Liver (tissue), 9 donors: ENCODE results near the gene PAPOLB. TPM values are rescaled to one million over a fixed set of nuclear protein-coding genes. Genes with fewer than 3 reads are reported as not detected.

Experiments used
- DNase-seq: peaks from one replicate; pipeline ENCODE4 v3.0.0-alpha.2; 2017; ENCODE audit warnings: low spot score
- H3K27ac ChIP-seq, 2 donors: one replicate each; pipeline ENCODE4 v1.7.0; 2013; ENCODE audit warnings: inconsistent platforms in 2 of 2, low read length in 2 of 2, control low read depth in 1 of 2, low read depth in 1 of 2, mild to moderate bottlenecking in 1 of 2
- H3K27me3 ChIP-seq, 4 donors: one replicate each; pipeline versions ENCODE4 v1.6.1 to v1.7.0; 2013; ENCODE audit warnings: low read length in 3 of 4, inconsistent platforms in 1 of 4, mild to moderate bottlenecking in 1 of 4, moderate library complexity in 1 of 4; ENCODE audit not compliant: control insufficient read depth in 4 of 4, insufficient read depth in 4 of 4
- H3K36me3 ChIP-seq, 4 donors: one replicate each; pipeline versions ENCODE4 v1.6.1 to v1.7.0; 2013; ENCODE audit warnings: low read length in 3 of 4, mild to moderate bottlenecking in 3 of 4, low read depth in 1 of 4, moderate library complexity in 1 of 4; ENCODE audit not compliant: control insufficient read depth in 4 of 4, insufficient read depth in 3 of 4
- H3K4me1 ChIP-seq, 4 donors: one replicate each; pipeline versions ENCODE4 v1.6.1 to v1.7.0; 2013; ENCODE audit warnings: low read length in 3 of 4, mild to moderate bottlenecking in 3 of 4, moderate library complexity in 1 of 4; ENCODE audit not compliant: control insufficient read depth in 4 of 4, insufficient read depth in 4 of 4
- H3K4me3 ChIP-seq, 3 donors: one replicate each; pipeline versions ENCODE4 v1.6.1 to v1.7.0; 2013; ENCODE audit warnings: low read length in 3 of 3, control low read depth in 1 of 3, low read depth in 1 of 3, mild to moderate bottlenecking in 1 of 3
- H3K9ac ChIP-seq, 2 donors: one replicate each; pipeline ENCODE4 v1.7.0; 2013; ENCODE audit warnings: low read length in 2 of 2, mild to moderate bottlenecking in 2 of 2, moderate library complexity in 2 of 2, control low read depth in 1 of 2, low read depth in 1 of 2
- H3K9me3 ChIP-seq, 4 donors: one replicate each; pipeline versions ENCODE4 v1.6.1 to v1.7.0; 2013; ENCODE audit warnings: low read length in 3 of 4; ENCODE audit not compliant: control insufficient read depth in 4 of 4
- ATF3 ChIP-seq: IDR thresholded peaks from 2 replicates; pipeline ENCODE4 v1.6.1; 2016; ENCODE audit warnings: antibody characterized with exemption
- EGR1 ChIP-seq, 2 donors: IDR thresholded peaks; 2 replicates each; pipeline ENCODE4 v1.6.1; 2016 to 2018; ENCODE audit warnings: antibody characterized with exemption in 2 of 2, low read depth in 2 of 2
- FOXA1 ChIP-seq: IDR thresholded peaks from 2 replicates; pipeline ENCODE4 v1.6.1; 2016; ENCODE audit warnings: antibody characterized with exemption
- FOXA2 ChIP-seq: IDR thresholded peaks from 2 replicates; pipeline ENCODE4 v1.6.1; 2016; ENCODE audit warnings: antibody characterized with exemption
- GABPA ChIP-seq, 2 donors: IDR thresholded peaks in 1 of 2; conservative IDR thresholded peaks in 1 of 2; 2 replicates each; pipeline ENCODE4 v1.6.1; 2016; ENCODE audit warnings: antibody characterized with exemption in 2 of 2, mild to moderate bottlenecking in 1 of 2, moderate library complexity in 1 of 2
- HNF4A ChIP-seq, 2 donors: conservative IDR thresholded peaks; 2 replicates each; pipeline ENCODE4 v1.6.1; 2016; ENCODE audit warnings: antibody characterized with exemption in 2 of 2, mild to moderate bottlenecking in 2 of 2
- HNF4G ChIP-seq: IDR thresholded peaks from 2 replicates; pipeline ENCODE4 v1.6.1; 2016; ENCODE audit warnings: antibody characterized with exemption
- JUND ChIP-seq, 2 donors: IDR thresholded peaks; 2 replicates each; pipeline ENCODE4 v1.6.1; 2016; ENCODE audit warnings: antibody characterized with exemption in 2 of 2
- NR2F2 ChIP-seq: IDR thresholded peaks from 2 replicates; pipeline ENCODE4 v1.6.1; 2016; ENCODE audit warnings: antibody characterized with exemption
- RAD21 ChIP-seq, 2 donors: IDR thresholded peaks; 2 replicates each; pipeline ENCODE4 v1.6.1; 2016; ENCODE audit warnings: antibody characterized with exemption in 2 of 2, mild to moderate bottlenecking in 2 of 2
- REST ChIP-seq: IDR thresholded peaks from 2 replicates; pipeline ENCODE4 v1.6.1; 2016; ENCODE audit warnings: antibody characterized with exemption, mild to moderate bottlenecking
- RXRA ChIP-seq, 2 donors: IDR thresholded peaks; 2 replicates each; pipeline ENCODE4 v1.6.1; 2017 to 2018; ENCODE audit warnings: antibody characterized with exemption in 2 of 2, mild to moderate bottlenecking in 1 of 2
- SP1 ChIP-seq: IDR thresholded peaks from 2 replicates; pipeline ENCODE4 v1.6.1; 2018; ENCODE audit warnings: antibody characterized with exemption, mild to moderate bottlenecking
- TAF1 ChIP-seq: conservative IDR thresholded peaks from 2 replicates; pipeline ENCODE4 v1.6.1; 2016; ENCODE audit warnings: antibody characterized with exemption, mild to moderate bottlenecking
- YY1 ChIP-seq: IDR thresholded peaks from 2 replicates; pipeline ENCODE4 v1.6.1; 2016; ENCODE audit warnings: antibody characterized with exemption, mild to moderate bottlenecking
- WGBS: extraction: QIAGEN DNeasy Blood & Tissue Kit; methylation state at CpG from one replicate; pipeline ENCODE4 v1.1.7; 2013; 5-methylcytosine and 5-hydroxymethylcytosine counted together
- polyA plus RNA-seq, 2 donors: library from polyadenylated mRNA; stranded (reverse) in 1 of 2; unstranded in 1 of 2; fragments of 200-250 nt in 1 of 2; fragments of >200 nt in 1 of 2; fragmentation: Nextera tagmentation in 1 of 2; extraction: Ambion mirVana in 1 of 2; gene quantifications; one replicate each; pipeline versions ENCODE4 v1.2.1 to v1.2.3, GENCODE V29; 2013 to 2015
- total RNA-seq, 2 donors: library from RNA; depleted of rRNA; stranded (reverse); fragments of >200 nt; gene quantifications; one replicate each; pipeline ENCODE4 v1.2.3, GENCODE V29; 2014
- TF ChIP-seq, protein P1 (sequence below): fragments of 150-350 bp; IDR thresholded peaks from 2 replicates; pipeline ENCODE4 v1.5.1; 2017; ENCODE audit warnings: improper control_type of control experiment, low read depth, low read length; ENCODE audit not compliant: missing input control
- TF ChIP-seq, protein P2 (sequence below): IDR thresholded peaks from 2 replicates; pipeline ENCODE4 v1.6.1; 2016; ENCODE audit warnings: antibody characterized with exemption
- TF ChIP-seq, protein P3 (sequence below): IDR thresholded peaks from 2 replicates; pipeline ENCODE4 v1.6.1; 2016; ENCODE audit warnings: antibody characterized with exemption
- donor health status: healthy.
- donor health status: healthy.
- donor health status: healthy.
- donor health status: healthy.
- donor health status: healthy.

Gene PAPOLB
- total and polyA plus RNA-seq, 4 donors, result 0.05 to 0.08 TPM; not detected in 2

DNA sequence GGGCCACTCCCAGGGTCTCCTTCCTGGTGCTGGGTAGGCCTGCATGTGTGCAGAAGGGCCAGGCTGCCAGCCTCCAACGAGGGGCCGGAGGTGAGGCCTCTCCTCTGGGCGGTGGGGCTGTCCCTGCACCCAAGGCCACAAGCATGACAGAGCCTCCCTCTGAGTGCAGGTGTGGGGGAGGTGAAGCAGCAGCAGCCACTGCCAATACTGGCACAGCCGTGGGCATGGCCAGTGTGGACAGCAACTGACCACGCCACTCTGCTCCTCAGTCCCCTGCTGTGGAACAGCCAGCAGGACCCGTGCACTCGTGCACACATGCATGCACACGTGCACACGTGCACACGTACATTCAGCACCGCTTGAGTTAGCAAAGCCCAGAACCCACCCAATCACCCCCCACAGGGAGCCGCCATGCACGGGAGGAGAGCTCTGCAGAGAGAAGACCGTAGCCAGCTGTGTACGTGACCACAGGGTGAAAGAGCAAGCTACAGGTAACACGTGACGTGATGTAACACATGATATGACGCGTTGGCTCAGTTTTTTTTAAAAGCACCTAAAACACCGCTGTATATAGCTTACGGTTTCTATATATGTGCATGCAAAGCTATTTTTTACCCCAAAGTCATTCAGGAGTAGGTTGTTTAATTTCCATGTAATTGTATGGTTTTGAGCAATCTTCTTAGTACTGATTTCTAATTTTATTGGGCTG is 23.1 kb downstream of the PAPOLB start:
- H3K4me3 ChIP-seq, result no peak overlapping the region
- H3K27me3 ChIP-seq, result no peaks in the 10 kb centered on the region
- H3K36me3 ChIP-seq, result no peaks in the 10 kb centered on the region
- DNase-seq, result no peak
- H3K27ac ChIP-seq, result no peak overlapping the region
- 91% methylated on average over 21 of the region's 21 CpGs for WGBS
- H3K9ac ChIP-seq, result no peak overlapping the region
- no peak for TF ChIP-seq HNF4G
- TF ChIP-seq FOXA1, result no peak
- TF ChIP-seq, protein P1, sequence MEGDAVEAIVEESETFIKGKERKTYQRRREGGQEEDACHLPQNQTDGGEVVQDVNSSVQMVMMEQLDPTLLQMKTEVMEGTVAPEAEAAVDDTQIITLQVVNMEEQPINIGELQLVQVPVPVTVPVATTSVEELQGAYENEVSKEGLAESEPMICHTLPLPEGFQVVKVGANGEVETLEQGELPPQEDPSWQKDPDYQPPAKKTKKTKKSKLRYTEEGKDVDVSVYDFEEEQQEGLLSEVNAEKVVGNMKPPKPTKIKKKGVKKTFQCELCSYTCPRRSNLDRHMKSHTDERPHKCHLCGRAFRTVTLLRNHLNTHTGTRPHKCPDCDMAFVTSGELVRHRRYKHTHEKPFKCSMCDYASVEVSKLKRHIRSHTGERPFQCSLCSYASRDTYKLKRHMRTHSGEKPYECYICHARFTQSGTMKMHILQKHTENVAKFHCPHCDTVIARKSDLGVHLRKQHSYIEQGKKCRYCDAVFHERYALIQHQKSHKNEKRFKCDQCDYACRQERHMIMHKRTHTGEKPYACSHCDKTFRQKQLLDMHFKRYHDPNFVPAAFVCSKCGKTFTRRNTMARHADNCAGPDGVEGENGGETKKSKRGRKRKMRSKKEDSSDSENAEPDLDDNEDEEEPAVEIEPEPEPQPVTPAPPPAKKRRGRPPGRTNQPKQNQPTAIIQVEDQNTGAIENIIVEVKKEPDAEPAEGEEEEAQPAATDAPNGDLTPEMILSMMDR, result no peak
- no peak for TF ChIP-seq SP1
- no peak for TF ChIP-seq TAF1
- no peak for TF ChIP-seq GABPA (IDR thresholded peaks at IDR 0.05 in 1 of 2, conservative IDR thresholded peaks at IDR 0.05 in 1 of 2)
- no peak for TF ChIP-seq HNF4A (conservative IDR thresholded peaks at IDR 0.05)
- TF ChIP-seq YY1, result no peak
- TF ChIP-seq, protein P2, sequence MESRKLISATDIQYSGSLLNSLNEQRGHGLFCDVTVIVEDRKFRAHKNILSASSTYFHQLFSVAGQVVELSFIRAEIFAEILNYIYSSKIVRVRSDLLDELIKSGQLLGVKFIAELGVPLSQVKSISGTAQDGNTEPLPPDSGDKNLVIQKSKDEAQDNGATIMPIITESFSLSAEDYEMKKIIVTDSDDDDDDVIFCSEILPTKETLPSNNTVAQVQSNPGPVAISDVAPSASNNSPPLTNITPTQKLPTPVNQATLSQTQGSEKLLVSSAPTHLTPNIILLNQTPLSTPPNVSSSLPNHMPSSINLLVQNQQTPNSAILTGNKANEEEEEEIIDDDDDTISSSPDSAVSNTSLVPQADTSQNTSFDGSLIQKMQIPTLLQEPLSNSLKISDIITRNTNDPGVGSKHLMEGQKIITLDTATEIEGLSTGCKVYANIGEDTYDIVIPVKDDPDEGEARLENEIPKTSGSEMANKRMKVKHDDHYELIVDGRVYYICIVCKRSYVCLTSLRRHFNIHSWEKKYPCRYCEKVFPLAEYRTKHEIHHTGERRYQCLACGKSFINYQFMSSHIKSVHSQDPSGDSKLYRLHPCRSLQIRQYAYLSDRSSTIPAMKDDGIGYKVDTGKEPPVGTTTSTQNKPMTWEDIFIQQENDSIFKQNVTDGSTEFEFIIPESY, result no peak
- TF ChIP-seq EGR1 (IDR thresholded peaks at IDR 0.05; ENCODE audit: low read depth in 2 of 2), result no peak
- no peak for TF ChIP-seq JUND (IDR thresholded peaks at IDR 0.05)
- no peak for TF ChIP-seq FOXA2
- TF ChIP-seq, protein P3, sequence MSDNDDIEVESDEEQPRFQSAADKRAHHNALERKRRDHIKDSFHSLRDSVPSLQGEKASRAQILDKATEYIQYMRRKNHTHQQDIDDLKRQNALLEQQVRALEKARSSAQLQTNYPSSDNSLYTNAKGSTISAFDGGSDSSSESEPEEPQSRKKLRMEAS, result no peak
- TF ChIP-seq RXRA (IDR thresholded peaks at IDR 0.05), result no peak
- TF ChIP-seq REST, result no peak
- TF ChIP-seq NR2F2, result no peak
- TF ChIP-seq RAD21 (IDR thresholded peaks at IDR 0.05), result no peak
- no peak for TF ChIP-seq ATF3
- H3K9me3 ChIP-seq, result no peaks in the 10 kb centered on the region
- H3K4me1 ChIP-seq, result no peaks in the 10 kb centered on the region
